GM04504 (cell line): ENCODE results near the gene COP1.
"Not testable (repeated sequence)": the region's sequence is repeated elsewhere in the genome, so short reads cannot be mapped to it uniquely, and the experiment has no call there.

Experiments
- DNase-seq: peaks from one replicate; pipeline ENCODE4 v3.0.0-alpha.2; 2012; ENCODE audit warnings: low read depth

COP1 gene

DNA sequence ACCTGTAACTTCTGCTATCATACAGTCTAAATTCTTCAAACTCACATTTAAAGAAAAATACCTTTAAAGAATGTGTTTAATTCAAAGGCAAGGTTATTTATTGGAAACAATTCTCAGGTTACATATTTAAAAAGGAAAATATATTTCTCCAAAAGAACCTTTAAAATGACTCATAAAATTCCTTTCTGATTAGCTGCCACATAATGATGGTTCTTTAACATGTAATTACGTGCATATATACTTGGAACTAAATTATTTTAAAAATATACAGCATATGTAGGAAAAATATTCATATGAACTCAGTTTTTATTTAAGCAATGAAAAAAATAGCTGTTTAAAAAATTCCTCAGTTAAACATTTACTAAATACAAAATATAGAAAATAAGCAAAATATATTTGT is 173.6 kb downstream of the COP1 start:
- DNase-seq: no peak

DNA sequence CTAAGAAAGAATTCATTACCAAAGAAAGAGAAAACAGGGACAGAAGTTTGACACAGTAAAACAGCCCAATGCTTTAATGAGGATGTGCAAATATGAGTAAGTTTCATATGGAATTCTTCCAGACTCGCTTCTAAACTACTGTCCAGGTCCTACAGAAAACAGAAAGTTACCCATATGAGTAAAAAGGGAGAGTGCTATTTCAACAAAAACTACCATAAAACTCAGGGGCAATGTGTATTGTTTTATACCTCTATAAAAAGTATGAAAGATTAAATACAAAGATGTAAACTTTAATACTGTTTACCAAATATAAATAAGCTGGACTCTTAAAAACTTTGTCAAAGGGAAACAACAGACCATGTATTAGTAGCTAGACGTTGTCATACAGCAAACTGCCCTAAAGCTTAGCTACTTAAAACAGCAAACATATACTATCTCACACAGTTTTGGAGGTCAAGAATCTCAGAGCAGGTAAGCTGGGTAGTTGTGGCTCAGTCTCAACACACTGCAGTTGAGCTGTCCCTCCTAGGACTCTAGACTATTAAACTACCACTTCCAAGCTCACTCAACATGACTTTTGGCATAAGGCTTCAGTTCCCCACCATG is 174.9 kb downstream of the COP1 start:
- no peak for DNase-seq

DNA sequence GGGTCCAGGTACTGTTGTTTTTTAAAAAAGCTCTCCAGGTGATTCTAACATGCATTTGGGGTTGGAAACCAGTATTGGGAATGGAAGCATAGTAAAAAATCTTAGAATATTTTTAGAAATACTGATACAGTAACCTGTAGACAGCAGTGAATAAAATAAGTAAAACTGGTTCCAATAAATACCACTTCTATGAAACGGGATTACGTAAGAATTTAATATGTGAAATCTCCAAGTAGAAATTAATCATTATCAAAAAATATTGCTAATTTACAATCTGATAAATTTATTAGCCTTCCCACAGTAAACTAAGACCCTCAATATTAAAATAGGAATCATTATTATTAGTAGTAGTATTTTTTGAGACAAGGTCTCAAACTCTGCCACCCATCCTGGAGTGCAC is 177.5 kb downstream of the COP1 start:
- no peak for DNase-seq

DNA sequence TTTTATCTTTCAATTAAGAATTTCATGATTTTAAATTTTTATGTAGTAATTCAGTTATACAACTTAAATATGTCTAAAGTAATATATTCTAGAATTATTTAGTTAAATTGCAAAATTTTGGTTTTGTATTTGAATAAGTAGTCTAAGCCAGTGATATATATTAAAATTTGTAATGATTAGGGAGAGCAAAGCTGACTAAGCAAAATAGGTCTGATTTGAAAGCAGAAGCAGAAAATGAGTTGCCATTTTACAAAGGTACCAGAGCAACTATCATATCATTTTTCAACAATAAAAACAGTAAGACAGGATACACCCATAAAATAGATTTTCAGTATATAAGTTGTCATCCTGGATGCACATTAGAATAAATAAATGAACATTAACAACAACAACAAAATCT is 177.9 kb downstream of the COP1 start:
- no peak for DNase-seq

DNA sequence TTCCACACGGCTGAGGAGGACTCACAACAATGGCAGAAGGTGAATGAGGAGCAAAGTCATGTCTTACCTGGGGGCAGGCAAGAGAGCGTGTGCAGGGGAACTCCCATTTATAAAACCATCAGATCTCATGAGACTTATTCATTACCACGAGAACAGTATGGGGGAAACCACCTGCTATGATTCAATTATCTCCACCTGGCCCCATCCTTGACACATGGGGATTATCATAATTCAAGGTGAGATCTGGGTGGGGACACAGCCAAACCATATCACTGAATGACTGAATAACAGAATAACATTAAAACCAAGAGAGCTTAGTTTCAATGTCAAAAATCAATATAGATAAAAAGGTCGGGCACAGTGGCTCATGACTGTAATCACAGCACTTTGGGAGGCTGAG is 179.2 kb downstream of the COP1 start:
- DNase-seq: not testable (repeated sequence)

DNA sequence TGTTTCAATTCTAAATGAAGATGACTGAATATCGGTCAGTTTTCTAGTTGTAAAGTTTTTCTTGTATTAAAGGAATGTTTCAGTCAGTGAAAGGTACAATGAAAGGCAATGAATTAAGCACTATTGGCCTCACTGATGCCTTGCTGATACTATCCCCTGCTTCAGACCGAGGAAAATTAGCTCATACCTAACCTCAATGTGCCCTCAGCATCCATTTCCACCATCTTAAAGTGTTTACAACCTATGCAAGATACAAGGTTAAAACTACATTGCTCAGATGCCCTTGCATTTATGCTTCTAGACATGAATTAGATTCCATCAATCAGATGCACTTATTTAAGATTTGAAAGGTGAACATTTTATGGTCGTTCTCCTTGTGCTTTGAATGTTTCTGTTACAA is 184.5 kb downstream of the COP1 start:
- DNase-seq: no peak

DNA sequence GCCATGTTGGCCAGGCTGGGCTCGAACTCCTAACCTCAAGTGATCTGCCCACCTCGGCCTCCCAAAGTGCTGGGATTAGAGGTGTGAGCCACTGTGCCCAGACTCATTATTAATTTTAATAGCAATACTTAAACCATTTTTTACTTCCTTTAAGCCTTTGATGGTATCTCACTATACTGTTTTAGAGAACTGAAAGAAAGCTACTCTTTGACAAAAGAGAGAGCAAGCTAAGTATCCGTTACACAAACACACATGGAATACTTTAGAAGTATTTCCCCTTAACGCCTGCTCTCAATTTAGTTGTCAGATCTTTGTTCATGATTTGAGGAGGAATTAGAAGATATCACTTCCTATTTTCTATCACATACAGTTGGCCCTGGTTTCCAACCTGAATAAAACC is 189.4 kb downstream of the COP1 start:
- DNase-seq: no peak

DNA sequence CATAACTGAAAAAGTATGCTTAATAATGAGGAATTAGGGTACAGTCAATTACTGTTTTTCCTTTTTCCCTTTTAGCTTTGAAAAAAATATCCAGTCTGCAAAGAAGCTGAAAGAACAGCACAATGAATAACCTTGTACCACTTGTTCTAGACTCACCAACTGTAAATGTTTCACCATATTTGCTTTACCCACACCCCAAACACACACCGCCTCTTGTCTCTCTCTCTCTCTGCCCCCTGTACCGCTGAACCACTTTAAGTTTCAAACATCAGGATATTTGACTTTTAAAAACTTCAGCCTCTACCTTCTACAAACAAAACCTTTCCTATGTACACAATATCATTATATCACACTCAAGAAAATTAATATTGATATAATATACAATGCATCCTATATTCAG is 197.1 kb downstream of the COP1 start:
- no peak for DNase-seq

DNA sequence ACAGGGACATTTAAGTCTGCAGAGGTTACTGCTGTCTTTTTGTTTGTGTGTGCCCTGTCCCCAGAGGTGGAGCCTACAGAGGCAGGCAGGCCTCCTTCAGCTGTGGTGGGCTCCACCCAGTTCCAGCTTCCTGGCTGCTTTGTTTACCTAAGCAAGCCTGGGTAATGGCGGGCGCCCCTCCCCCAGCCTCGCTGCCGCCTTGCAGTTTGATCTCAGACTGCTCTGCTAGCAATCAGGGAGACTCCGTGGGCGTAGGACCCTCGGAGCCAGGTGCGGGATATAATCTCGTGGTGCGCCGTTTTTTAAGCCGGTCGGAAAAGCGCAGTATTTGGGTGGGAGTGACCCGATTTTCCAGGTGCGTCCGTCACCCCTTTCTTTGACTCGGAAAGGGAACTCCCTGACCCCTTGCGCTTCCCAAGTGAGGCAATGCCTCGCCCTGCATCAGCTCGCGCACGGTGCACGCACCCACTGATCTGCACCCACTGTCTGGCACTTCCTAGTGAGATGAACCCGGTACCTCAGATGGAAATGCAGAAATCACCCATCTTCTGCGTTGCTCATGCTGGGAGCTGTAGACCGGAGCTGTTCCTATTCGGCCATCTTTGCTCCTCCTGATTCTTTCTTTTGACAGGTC is 199.2 kb downstream of the COP1 start:
- DNase-seq: not testable (repeated sequence)

DNA sequence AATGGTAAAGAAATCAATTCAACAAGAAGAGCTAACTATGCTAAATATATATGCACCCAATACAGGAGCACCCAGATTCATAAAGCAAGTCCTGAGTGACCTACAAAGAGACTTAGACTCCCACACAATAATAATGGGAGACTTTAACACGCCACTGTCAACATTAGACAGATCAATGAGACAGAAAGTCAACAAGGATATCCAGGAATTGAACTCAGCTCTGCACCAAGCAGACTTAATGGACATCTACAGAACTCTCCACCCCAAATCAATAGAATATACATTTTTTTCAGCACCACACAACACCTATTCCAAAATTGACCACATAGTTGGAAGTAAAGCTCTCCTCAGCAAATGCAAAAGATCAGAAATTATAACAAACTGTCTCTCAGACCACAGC is 212.4 kb downstream of the COP1 start:
- DNase-seq: not testable (repeated sequence)

DNA sequence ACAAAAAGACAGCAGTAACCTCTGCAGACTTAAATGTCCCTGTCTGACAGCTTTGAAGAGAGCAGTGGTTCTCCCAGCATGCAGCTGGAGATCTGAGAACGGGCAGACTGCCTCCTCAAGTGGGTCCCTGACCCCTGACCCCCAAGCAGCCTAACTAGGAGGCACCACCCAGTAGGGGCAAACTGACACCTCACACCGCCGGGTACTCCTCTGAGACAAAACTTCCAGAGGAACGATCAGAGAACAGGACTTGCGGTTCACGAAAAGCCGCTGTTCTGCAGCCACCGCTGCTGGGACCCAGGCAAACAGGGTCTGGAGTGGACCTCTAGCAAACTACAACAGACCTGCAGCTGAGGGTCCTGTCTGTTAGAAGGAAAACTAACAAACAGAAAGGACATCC is 214.3 kb downstream of the COP1 start:
- not testable (repeated sequence) for DNase-seq

DNA sequence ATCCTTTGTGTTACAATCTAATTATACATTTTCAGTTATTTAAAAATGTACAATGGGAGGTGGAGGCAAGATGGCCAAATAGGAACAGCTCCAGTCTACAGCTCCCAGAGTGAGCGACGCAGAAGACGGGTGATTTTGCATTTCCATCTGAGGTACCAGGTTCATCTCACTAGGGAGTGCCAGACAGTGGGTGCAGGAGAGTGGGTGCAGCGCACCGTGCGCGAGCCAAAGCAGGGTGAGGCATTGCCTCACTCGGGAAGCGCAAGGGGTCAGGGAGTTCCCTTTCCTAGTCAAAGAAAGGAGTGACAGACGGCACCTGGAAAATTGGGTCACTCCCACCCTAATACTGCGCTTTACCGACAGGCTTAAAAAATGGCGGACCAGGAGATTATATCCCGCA is 214.9 kb downstream of the COP1 start:
- DNase-seq: not testable (repeated sequence)

DNA sequence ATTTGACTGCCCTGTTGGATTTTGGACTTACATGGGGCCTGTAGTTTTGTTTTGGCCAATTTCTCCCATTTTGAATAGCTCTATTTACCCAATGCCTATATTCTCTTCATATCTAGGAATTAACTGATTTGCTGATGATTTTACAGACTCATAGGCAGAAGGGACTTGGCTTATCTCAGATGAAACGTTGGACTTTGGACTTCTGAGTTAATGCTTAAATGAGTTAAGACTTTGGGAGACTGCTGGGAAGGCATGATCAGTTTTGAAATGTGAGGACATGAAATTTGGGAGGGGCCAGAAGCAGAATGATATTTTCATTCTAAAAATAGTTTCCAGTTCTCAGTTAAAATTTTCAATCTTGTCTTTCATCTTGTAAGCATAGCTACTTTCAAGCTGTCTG is 222.3 kb downstream of the COP1 start:
- DNase-seq: no peak

DNA sequence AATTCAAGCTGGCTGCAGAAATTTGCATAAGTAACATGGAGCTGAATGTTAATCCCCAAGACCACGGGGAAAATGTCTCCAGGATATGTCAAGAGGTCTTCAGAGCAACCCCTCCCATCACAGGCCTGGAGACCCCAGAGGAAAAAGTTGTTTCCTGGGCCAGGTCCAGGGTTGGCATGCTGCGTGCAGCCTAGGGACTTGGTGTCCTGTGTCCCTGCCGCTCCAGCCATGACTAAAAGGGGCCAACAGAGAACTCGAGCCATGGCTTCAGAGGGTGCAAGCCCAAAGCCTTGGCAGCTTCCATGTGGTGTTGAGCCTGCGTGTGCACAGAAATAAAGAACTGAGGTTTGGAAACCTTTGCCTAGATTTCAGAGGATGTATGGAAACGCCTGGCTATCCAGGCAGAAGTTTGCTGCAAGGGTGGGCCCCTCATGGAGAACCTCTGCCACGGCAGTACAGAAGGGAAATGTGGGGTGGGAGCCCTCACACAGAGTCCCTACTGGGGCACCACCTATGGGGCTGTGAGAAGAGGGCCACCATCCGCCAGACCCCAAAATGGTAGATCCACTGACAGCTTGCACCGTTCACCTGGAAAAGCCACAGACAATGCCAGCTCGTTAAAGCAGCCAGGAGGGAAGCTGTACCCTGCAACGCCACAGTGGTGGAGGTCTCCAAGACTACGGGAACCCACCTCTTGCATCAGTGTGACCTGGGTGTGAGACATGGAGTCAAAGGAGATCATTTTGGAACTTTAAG is 222.9 kb downstream of the COP1 start:
- no peak for DNase-seq

DNA sequence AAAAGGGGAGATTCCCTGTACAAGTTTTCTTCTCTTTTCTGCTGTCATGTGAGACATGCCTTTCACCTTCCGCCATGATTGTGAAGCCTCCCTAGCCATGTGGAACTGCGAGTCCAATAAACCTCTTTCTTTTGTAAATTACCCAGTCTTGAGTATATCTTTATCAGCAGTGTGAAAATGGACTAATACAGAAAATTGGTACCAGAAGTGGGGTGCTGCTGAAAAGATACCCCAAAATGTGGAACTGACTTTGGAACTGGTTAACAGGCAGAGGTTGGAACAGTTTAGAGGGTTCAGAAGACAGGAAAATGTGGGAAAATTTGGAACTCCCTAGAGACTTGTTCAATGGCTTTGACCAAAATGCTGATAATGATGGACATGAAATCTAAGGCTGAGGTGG is 223.7 kb downstream of the COP1 start:
- not testable (repeated sequence) for DNase-seq

DNA sequence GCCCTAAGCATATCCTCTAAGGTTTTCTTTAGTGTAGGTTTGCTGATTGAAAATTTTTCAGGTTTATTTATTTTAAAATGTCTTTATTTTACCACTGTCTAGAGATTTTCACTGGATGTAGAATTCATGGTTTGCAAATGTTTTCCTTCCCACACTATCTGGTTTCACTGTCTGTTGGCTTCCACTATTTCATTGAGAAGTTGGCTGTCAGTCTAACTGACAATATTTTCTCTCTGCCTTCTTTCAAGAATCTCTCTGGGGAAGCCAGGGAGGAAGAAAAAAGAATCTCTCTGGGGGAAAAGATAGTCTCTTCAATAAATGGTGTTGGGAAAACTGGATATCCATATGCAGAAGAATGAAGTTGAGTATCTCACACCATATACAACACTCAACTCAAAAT is 226.0 kb downstream of the COP1 start:
- no peak for DNase-seq

DNA sequence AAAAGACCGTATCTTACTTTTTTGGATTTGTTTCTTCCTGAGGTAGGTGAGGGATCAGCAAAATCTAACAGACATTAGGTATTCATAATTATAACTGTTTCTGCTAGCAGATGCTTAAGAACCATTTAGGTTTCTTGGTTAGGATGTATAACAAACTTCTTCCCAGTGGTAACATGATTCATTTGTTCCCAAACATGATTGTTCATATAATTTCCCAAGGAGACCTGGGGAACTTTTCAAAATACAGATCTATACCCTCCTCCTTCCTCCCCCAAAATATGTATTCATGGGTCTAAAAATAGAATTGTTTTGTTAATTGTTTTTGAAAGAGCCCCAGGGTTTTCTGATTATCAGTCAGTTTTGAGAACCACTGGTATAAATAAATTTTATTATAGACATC is 228.2 kb downstream of the COP1 start:
- no peak for DNase-seq

DNA sequence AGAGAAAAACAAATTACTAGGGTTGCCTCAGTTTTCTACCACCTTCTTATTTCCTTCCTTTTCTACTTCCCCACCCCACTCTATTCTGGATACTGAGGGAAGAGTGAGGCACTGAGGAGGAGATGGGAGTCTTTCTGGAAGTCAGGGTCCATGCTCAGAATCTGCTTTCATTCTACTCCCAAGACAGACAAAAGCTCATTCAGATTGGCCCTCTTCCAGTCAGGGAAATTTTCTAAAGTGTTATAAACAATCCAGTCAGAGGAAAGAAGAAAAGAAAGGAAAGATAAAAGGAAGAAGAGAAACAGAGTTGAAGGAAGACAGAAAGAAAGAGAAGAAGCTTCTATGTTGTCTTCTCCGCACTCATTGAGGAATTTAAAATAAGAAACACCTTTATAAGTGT is 228.6 kb downstream of the COP1 start:
- no peak for DNase-seq

DNA sequence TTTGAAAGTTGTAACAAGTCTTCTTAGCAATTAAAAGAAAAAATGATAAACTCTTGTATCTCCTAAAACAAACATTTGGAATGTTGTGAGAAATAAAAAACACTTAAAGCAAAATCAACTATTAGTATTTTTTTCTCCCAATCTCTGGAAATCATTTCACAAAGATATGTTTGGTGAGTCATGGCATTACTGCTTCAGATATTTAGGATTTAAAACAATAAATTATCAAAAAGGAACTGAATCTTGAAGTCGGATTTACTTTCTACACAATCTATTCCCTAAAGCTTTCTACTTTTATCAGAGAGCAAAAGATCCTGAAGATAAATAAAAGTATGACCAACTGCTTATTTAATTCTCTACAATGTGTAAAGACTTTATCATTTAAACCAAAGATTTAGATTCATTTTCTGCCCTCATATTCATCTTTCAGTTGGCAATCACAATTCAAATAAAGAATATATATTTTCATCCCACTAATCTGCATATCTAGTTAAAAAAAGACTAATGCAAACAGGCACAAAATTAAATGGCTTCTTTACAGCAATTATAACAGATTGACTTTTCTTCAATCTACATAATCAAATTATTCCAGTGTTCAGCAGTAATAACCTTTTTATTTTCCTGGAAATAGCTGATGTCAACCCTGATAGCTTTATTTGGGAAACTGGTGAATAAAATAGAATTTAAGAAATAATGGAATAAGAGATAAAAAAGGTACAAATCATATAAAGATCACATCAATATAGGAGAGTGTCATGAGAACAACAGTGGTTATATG is 230.0 kb downstream of the COP1 start:
- no peak for DNase-seq

DNA sequence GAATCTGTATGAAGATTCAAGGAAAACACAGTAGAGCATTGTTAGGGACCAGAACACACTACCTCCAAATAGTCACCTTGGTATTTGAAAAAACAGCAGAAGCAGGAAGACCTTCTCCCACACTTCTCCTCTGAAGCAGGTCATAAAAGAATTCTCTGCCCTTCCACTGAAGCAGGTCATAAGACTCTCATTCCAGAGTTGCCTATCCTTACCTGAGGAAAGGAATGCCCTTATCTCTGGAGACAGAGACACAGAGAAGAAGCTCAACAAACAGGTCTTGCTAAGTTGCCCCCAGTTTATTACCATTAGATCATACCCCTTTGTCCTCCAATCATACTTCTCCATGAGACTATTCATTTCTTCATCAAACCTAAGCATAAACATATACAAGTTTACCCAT is 237.9 kb downstream of the COP1 start:
- no peak for DNase-seq

DNA sequence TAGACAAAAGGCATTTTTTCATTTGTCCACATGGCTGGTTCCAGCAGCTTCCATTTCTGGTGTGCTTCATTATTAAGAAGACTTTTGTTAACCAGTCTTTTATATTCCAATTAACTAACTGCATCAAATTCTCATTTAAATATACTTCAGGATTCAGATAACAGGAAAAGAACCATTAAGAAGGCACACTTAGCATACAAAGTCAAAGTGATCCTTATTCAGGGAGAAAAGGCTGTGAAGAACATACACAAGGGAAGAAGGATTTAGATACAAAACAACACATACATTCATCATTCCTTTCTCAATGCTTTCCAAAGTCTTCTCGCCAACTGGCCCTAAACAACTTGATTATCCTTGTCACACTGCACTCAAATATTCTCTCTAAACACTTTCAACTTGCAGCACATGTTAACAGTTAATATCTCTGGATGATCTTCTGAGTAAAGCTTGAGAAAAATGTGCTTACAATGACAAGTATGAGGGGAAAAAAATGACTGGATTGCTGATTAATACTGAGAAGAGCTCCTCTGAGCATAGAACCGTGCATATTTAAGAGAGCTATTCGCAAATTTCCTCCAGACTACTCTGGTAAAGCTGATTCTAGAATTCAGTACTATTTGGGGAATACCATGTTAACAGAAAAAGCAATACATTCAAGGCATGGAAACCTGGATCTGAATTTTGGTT is 238.5 kb downstream of the COP1 start:
- peak; percentile 40 for DNase-seq

DNA sequence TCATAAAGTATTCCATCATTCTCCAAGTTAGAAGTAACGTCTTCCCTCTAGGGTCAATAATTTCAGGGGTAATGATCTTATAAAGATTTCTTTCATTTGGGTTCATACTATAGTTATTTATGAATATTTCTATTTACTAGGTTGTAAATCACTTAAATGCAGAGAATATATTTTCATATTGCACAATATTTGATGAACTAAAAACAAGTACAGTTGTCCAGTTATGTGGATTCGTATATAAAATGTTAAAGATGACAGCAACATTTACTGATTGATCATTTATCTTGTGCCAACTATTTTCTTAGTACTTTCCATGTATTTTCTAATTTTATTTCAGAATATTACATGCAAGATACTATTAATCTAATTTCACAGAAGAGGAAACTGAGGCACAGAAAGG is 243.3 kb downstream of the COP1 start:
- no peak for DNase-seq
